ENCODE measurements around the gene HBG2.
A peak's percentile ranks its signal among the peaks of the same experiment; 100 is the strongest.

Gene HBG2

DNA sequence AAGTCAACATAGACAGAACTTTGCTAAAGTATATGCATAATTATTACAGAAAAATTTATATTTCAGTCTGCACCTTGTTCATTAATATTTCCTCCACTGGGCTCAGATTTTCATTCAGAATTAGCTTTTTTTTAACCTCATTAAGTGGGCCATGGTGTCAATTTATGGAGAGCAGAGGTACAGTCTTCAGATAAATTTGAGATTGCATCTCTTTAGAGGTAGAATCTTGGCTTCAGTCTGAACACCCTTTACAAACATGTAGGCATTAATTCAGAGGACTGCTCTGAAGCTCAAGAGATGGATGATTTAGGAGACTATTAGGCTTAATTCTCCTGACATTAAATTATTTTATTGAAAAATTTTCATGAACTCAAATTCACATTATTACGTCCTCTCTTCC is 24.3 kb downstream of the HBG2 start:
- DNase-seq (ENCODE audit: low read depth, low spot score) = no peak

DNA sequence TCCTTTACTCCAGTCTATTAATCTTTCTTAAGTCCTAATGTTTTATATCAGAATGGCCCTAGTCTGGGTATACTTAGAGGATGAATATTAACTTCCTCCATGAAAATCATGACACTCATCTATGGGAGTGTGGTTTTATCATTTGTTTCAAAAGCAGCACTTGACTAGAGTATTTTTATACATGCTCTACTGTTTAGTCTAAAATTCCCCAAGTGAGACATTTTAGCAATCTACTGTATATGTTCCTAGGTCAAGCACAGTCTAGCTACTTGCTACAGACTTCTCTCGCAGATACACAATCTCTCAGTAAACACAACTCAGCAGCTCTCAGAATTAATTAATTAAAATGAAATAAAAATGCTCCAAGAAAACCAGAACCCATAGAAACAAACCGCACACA is 24.8 kb downstream of the HBG2 start:
- no peak for DNase-seq (ENCODE audit: low read depth, low spot score)

- no peak for DNase-seq (ENCODE audit: low read depth, low spot score)
These were observed 25.2 kb downstream of the HBG2 start for GRCh38 chr11:5229356-5229755.

DNA sequence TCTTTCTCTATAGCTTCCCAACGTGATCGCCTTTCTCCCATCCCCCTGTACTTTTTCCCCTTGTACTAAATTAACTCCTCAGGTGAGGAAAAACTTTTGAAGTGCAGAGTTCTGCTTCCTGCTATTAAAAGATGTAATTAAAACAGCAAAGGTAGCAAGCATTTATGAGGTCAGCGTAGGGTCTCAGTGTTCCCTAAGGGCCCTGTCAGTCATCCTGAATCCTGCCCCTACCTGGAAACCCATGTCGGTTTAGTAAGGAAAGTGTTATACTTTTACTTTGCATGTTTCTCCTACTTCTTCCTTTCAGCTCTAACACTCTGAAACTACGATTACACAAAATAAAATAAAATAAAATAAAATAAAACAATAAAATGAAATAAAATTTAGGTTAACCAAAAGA is 26.5 kb downstream of the HBG2 start:
- DNase-seq (ENCODE audit: low read depth, low spot score) = no peak

GRCh38 chr11:5227681-5228080 is 26.9 kb downstream of the HBG2 start:
- DNase-seq (ENCODE audit: low read depth, low spot score) = no peak

DNA sequence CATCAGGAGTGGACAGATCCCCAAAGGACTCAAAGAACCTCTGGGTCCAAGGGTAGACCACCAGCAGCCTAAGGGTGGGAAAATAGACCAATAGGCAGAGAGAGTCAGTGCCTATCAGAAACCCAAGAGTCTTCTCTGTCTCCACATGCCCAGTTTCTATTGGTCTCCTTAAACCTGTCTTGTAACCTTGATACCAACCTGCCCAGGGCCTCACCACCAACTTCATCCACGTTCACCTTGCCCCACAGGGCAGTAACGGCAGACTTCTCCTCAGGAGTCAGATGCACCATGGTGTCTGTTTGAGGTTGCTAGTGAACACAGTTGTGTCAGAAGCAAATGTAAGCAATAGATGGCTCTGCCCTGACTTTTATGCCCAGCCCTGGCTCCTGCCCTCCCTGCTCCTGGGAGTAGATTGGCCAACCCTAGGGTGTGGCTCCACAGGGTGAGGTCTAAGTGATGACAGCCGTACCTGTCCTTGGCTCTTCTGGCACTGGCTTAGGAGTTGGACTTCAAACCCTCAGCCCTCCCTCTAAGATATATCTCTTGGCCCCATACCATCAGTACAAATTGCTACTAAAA is 27.8 kb downstream of the HBG2 start, which contains the start of gene HBB:
TSS of gene HBB (minus strand) at position 340 of the 579 bp plus-strand sequence. CDS start at position 290, 50 bp downstream.
- no peak for DNase-seq (ENCODE audit: low read depth, low spot score)

DNA sequence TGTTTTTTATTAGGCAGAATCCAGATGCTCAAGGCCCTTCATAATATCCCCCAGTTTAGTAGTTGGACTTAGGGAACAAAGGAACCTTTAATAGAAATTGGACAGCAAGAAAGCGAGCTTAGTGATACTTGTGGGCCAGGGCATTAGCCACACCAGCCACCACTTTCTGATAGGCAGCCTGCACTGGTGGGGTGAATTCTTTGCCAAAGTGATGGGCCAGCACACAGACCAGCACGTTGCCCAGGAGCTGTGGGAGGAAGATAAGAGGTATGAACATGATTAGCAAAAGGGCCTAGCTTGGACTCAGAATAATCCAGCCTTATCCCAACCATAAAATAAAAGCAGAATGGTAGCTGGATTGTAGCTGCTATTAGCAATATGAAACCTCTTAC is 29.1 kb downstream of the HBG2 start:
- DNase-seq (ENCODE audit: low read depth, low spot score) = no peak

- DNase-seq (ENCODE audit: low read depth, low spot score) = no peak
These were observed 29.8 kb downstream of the HBG2 start for GRCh38 chr11:5224538-5225479.

GRCh38 chr11:5223686-5224085 is 30.9 kb downstream of the HBG2 start:
- DNase-seq (ENCODE audit: low read depth, low spot score) = no peak

GRCh38 chr11:5223146-5223545 is 31.4 kb downstream of the HBG2 start:
- DNase-seq (ENCODE audit: low read depth, low spot score) = no peak

DNA sequence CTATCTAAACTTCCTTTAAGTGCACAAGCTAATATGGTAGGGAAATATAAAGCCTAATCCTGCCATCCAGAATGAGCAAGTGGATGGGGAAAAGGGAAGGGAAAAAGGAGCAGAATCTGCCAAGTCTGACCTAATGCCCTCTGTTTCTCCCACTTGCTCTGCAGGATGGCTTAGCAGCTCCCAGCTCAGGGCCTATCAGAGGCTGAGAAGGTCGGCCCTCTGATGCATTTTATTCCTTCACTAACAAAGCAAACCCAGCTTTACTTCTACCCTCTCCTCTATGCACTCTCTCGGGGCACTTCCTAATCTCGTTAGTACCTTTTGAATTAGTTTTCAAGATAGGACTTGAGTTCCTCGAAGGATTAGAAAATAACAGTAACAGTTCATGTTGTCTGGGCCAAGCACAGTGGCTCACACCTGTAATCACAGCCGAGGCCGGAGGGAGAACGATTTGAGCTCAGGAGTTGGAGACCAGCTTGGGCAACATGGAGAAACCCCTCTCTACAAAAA is 44.1 kb downstream of the HBG2 start:
- no peak for DNase-seq (ENCODE audit: low read depth, low spot score)

DNA sequence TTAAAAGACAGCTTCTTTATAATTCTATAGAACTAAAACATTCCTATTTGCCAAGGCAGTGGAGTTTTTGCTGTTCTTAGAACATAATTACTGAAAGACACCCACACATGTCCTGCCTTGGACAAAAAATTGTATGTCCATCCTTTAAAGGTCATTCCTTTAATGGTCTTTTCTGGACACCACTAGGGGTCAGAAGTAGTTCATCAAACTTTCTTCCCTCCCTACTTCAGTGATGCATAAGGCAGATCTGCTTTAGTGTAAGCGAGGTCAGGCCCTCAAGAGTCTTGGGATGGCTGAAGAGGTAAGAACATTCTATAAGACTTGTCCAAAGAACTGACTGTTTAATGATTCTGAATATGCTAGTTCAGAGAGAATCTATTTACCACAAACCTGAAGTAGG is 49.8 kb downstream of the HBG2 start:
- peak; percentile 35 for DNase-seq (ENCODE audit: low read depth, low spot score)

DNA sequence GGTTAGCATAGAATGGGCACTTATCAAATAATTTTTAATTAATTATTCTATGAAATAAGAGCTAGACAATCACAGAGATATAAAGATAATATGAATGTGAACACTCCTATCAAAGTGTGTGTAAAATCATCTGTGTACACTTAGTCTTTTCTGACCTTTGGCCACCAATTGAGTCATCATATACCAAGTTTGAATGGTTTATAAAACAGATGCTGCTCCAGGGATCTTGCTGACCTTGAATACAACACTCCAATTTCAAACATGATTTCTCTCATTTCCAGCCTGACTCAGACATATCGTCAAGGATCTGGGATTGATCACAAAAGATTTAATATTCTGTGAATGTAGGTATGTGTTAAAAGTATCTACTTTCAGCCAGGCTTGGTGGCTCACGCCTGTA is 51.2 kb downstream of the HBG2 start:
- DNase-seq (ENCODE audit: low read depth, low spot score) = no peak

Data from ELF-1 (cell line).